Measurements from ENCODE around the gene PPP3CA.

GRCh38 chr4:101065935-101066485 lies 281.3 kb downstream of the PPP3CA start:
- TF ChIP-seq, protein P1, sequence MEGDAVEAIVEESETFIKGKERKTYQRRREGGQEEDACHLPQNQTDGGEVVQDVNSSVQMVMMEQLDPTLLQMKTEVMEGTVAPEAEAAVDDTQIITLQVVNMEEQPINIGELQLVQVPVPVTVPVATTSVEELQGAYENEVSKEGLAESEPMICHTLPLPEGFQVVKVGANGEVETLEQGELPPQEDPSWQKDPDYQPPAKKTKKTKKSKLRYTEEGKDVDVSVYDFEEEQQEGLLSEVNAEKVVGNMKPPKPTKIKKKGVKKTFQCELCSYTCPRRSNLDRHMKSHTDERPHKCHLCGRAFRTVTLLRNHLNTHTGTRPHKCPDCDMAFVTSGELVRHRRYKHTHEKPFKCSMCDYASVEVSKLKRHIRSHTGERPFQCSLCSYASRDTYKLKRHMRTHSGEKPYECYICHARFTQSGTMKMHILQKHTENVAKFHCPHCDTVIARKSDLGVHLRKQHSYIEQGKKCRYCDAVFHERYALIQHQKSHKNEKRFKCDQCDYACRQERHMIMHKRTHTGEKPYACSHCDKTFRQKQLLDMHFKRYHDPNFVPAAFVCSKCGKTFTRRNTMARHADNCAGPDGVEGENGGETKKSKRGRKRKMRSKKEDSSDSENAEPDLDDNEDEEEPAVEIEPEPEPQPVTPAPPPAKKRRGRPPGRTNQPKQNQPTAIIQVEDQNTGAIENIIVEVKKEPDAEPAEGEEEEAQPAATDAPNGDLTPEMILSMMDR (conservative IDR thresholded peaks at IDR 0.05 in 1 of 2, IDR thresholded peaks at IDR 0.05 in 1 of 2; ENCODE audit: extremely low read depth in 1 of 2, insufficient read depth in 1 of 2, low read depth in 1 of 2, low read length in 2 of 2), result no peak
- no peak for TF ChIP-seq EZH2 (IDR thresholded peaks at IDR 0.05; ENCODE audit: borderline replicate concordance, low read length)
